22Rv1 (cell line): ENCODE data around the gene TMEM89.

Experiments used
- H3K27ac ChIP-seq: fragments of 450-650 bp; 2 replicates; pipeline ENCODE4 v1.5.1; 2017
- ZFX ChIP-seq: fragments of 450-650 bp; IDR thresholded peaks from 2 replicates; pipeline ENCODE4 v1.6.1; 2017; ENCODE audit warnings: antibody characterized with exemption, borderline replicate concordance
- TF ChIP-seq, protein P1 (sequence below): fragments of 450-650 bp; IDR thresholded peaks from 2 replicates; pipeline ENCODE4 v1.5.1; 2017; ENCODE audit warnings: mild to moderate bottlenecking

Gene TMEM89

DNA sequence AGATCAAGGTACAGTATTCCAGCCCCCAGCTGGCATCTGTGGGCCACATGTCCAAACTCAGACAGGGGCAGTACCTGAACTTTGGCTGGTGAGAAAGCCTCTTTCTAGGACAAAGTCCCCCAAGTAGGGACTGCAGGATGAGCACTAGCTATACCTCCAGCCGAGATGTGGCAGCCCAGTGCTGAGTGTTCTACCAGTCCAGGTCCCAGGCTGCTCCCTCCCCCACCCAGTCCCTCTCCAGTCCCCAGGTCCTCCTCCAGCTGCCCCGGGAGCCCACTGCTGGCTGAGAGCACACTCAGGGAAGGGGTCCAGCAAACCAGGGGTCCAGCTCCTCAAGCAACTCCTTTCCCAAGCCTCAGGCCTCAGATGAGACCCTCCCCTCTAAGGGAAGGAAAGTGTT, 12.2 kb upstream of the TMEM89 start:
- peak overlapping the region; percentile 85 for H3K27ac ChIP-seq
- TF ChIP-seq, protein P1, sequence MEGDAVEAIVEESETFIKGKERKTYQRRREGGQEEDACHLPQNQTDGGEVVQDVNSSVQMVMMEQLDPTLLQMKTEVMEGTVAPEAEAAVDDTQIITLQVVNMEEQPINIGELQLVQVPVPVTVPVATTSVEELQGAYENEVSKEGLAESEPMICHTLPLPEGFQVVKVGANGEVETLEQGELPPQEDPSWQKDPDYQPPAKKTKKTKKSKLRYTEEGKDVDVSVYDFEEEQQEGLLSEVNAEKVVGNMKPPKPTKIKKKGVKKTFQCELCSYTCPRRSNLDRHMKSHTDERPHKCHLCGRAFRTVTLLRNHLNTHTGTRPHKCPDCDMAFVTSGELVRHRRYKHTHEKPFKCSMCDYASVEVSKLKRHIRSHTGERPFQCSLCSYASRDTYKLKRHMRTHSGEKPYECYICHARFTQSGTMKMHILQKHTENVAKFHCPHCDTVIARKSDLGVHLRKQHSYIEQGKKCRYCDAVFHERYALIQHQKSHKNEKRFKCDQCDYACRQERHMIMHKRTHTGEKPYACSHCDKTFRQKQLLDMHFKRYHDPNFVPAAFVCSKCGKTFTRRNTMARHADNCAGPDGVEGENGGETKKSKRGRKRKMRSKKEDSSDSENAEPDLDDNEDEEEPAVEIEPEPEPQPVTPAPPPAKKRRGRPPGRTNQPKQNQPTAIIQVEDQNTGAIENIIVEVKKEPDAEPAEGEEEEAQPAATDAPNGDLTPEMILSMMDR = no peak
- TF ChIP-seq ZFX = no peak

DNA sequence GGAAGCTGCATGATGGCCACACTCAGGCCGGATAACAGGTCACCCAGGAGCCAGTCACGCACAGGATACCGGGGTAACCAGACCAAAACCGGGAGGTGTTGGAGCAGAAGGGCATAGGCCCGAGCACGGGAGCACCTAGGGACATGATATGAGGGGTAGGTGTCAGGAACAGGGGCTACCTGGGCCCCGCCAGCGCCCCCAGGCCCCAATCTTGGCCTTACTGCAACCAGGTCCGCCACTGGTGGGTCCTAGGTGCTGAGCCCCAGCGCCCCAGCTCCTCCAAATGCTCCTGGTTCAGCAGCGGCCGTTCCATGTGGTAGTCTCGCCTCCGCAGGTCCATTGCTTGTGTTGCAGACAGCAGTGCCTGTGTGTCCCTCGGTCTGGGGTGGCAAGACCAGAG, 11.7 kb upstream of the TMEM89 start:
- TF ChIP-seq ZFX = no peak
- TF ChIP-seq, protein P1 = no peak
- no peak overlapping the region for H3K27ac ChIP-seq

DNA sequence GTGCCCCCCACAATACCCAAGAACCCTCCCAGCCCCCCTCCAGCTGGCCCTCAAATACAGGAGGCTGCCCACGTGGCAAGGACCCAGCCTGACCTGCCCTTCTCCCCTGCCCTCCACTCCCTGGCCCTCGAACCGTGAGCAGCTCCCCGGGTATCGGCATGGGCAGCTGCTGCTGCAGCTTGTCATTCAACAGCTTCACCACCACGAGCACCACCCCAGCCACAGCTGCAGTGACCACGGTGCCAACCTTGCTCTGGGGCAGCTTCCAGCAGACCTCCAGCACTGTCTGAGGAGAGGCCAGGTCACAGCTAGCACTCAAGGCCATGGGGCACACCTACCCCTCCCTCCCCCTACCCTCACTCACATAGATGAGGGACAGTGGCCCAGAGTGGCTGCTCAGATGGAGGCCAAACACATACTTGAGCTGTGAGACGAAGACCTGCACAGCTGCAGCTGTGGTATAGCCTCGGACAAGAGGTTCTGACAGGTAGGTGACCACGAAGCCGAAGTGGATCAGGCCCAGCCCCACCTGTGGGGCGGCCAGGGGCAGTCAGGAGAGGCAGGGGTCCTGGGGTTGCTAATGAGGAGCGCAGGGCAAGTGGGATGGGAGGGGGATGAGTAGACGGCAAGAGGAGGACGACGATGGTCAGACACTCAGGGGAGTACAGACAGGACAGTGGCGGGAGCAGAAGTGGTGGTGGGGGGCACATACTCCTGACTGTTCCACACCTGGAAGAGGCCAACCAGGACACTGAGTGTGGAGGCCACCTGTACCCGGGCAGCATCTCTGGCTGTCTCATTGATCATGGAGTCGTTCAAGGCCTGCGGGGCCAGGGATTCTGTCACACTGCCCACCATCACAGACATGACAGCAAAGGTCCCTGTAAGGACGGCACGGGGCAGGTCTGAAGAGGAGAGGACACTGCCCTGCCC, 10.2 kb upstream of the TMEM89 start:
- H3K27ac ChIP-seq = no peak overlapping the region
- TF ChIP-seq, protein P1 = no peak
- no peak for TF ChIP-seq ZFX

DNA sequence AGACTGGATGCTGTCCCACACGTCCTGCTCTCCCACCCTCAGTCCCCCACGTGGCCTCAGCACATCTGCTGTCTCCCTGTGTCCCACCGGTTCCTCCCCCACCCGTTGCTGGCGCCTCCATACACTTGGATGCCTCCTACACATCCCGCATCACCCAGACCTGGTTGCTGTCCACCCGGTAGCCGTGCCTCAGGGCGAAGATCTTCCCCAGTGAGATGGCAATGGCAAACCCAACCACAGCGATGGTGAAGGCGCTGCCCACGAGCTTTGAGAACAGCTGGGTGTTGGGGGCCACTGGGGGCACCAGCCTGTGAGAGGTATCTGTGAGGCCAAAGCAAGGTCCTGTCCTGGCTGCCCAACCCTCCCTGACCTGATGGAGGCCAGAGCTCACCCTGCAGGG, 9.3 kb upstream of the TMEM89 start:
- H3K27ac ChIP-seq = no peak overlapping the region; the same call in 1 of the 2 replicates
- no peak for TF ChIP-seq ZFX
- TF ChIP-seq, protein P1 = no peak

DNA sequence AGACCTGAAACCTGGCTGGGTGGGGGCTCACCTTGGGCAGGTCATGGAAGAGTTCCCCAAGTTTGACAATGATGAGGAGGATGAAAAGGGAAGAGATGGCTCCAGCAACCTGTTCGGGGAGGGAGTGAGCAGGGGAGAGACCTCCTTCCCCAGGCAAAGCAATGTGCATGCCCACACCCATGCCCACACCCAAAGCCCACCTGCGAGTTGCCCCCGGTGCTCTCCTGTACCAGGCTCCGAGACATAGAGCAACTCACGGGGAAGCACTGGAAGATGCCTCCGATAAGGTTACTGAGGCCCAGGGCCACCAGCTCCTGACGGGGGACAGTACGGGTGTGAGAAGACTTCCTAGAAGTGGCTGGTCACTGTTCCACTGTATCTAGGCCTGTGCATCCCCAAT, 8.8 kb upstream of the TMEM89 start:
- no peak overlapping the region for H3K27ac ChIP-seq
- TF ChIP-seq, protein P1 = no peak
- no peak for TF ChIP-seq ZFX

DNA sequence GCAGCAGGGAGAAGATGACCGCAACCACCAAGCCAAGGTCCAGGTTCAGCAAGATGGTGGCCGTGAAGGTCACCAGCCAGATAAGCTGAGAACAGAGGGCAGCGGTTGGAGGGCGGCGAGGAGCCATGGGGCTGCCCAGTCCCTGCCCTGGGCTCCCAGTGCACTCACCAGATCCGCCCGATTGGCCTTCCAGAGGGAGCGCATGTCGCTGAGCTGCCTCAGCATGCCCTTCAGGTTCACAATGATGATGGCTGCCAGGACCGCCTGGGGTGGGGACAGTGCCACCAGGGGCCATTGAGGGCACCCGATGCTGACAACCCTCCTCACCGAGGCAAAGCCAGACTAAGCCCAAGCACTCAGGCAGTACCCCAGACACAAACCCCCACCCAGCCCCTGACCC, 8.3 kb upstream of the TMEM89 start:
- H3K27ac ChIP-seq = no peak overlapping the region
- TF ChIP-seq ZFX = no peak
- TF ChIP-seq, protein P1 = no peak

DNA sequence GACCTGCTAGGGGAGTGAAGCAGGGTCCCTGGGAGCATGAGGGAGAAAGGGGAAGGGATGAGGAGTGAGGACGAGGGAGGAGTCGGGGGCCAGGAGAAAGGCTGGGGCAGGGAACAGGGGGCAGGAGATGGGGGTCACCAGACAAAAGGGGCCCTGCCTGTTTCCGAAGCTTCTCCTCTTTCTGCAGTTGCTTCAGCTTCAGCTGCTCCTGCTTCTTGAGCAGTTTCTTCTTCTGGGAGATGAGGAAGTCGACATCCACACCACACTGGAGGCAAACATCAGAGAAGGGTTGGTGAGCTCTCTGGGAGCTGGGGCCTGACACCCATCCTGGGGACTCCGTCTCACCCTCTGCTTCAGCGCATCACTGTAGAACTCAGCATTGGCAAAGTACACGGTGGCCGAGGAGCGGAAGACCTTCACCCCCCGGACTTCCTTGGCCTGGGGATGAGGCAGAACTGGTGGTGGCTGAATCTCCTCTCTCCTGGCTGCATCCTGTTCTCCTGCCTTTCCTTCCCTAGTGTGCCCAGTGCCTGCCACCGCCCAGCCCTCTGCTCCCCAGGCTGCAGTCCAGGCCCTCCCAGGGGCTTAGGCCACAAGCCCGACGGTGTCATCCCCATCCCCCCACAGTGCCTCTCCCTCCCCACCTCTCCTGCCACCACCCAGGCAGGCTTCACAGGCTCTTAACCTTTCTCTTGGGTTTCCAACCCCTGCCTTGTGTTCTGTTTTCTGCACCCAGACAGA, 6.9 kb upstream of the TMEM89 start:
- TF ChIP-seq, protein P1 = no peak
- no peak for TF ChIP-seq ZFX

More for the DNA sequence above, 6.9 kb upstream of the TMEM89 start:
- H3K27ac ChIP-seq = peak overlapping the region; percentile 25; the same call in 1 of the 2 replicates
